GM18868 (cell line): ENCODE results near the gene MAP1S.
A peak's percentile ranks its signal among the peaks of the same experiment; 100 is the strongest.
"Not testable (repeated sequence)": the region's sequence is repeated elsewhere in the genome, so short reads cannot be mapped to it uniquely, and the experiment has no call there.

Experiments used
- ATAC-seq: cut with Tn5 transposase; IDR thresholded peaks from one replicate; pipeline ENCODE4 v1.9.1; 2021; ENCODE audit warnings: mild to moderate bottlenecking, moderate library complexity; ENCODE audit not compliant: unreplicated experiment

MAP1S gene

GRCh38 chr19:17762505-17763229 is 43.4 kb downstream of the MAP1S start:
- ATAC-seq = no peak

GRCh38 chr19:17764348-17764747 is 45.1 kb downstream of the MAP1S start:
- ATAC-seq = no peak

- no peak for ATAC-seq
Measured at GRCh38 chr19:17765069-17765618, 45.9 kb downstream of the MAP1S start.

- no peak for ATAC-seq
Measured at GRCh38 chr19:17766543-17767131, 47.4 kb downstream of the MAP1S start.

- ATAC-seq = no peak
Measured at GRCh38 chr19:17767559-17767958, 48.3 kb downstream of the MAP1S start.

- no peak for ATAC-seq
Measured at GRCh38 chr19:17770613-17771012, 51.3 kb downstream of the MAP1S start.

- no peak for ATAC-seq
Measured at GRCh38 chr19:17772172-17772571, 52.9 kb downstream of the MAP1S start.

- ATAC-seq = no peak
Measured at GRCh38 chr19:17775245-17775927, 56.1 kb downstream of the MAP1S start.

- ATAC-seq = peak; percentile 81
Measured at GRCh38 chr19:17775991-17776803, 56.9 kb downstream of the MAP1S start.

GRCh38 chr19:17777840-17778239 is 58.6 kb downstream of the MAP1S start:
- not testable (repeated sequence) for ATAC-seq

GRCh38 chr19:17778251-17778967 is 59.1 kb downstream of the MAP1S start:
- ATAC-seq = no peak

GRCh38 chr19:17778968-17779929 is 60.0 kb downstream of the MAP1S start:
- ATAC-seq = no peak

GRCh38 chr19:17780781-17781180 is 61.5 kb downstream of the MAP1S start:
- no peak for ATAC-seq

GRCh38 chr19:17783721-17784120 is 64.4 kb downstream of the MAP1S start:
- ATAC-seq = not testable (repeated sequence)
